Uterus (tissue), 4 donors: ENCODE results near the gene GRK5. TPM values are rescaled to one million over a fixed set of nuclear protein-coding genes. Genes with fewer than 3 reads are reported as not detected.

Experiments
- DNase-seq, 2 donors: peaks; one replicate each; pipeline ENCODE4 v3.0.0-alpha.2; 2019 to 2020
- H3K27ac ChIP-seq, 2 donors: fragments of 200-600 bp; sonication (generic); 1 replicate in 1 of 2; 2 replicates in 1 of 2; pipeline ENCODE4 v1.5.1; 2016 to 2018
- H3K27me3 ChIP-seq, 2 donors: fragments of 200-600 bp; sonication (generic); one replicate each; pipeline ENCODE4 v1.5.1; 2018 to 2019; ENCODE audit warnings: control low read depth in 1 of 2
- H3K36me3 ChIP-seq, 2 donors: fragments of 200-600 bp; sonication (generic); one replicate each; pipeline ENCODE4 v1.5.1; 2019; ENCODE audit warnings: control low read depth in 1 of 2
- H3K4me1 ChIP-seq, 2 donors: fragments of 200-600 bp; sonication (generic); one replicate each; pipeline ENCODE4 v1.5.1; 2018 to 2019; ENCODE audit warnings: control low read depth in 1 of 2
- H3K4me3 ChIP-seq, 2 donors: fragments of 200-600 bp; sonication (generic); 1 replicate in 1 of 2; 2 replicates in 1 of 2; pipeline ENCODE4 v1.5.1; 2018 to 2019; ENCODE audit warnings: mild to moderate bottlenecking in 1 of 2
- H3K9me3 ChIP-seq, 2 donors: fragments of 200-600 bp; sonication (generic); one replicate each; pipeline ENCODE4 v1.5.1; 2019; ENCODE audit warnings: control low read depth in 1 of 2
- CTCF ChIP-seq, 4 experiments: fragments of 200-600 bp in 2 of 4; fragments of 450-650 bp in 2 of 4; sonication (generic) in 2 of 4; IDR thresholded peaks; one replicate each; pipeline ENCODE4 v1.5.1; 2016 to 2019; ENCODE audit warnings: antibody characterized with exemption in 4 of 4, mild to moderate bottlenecking in 2 of 4, moderate library complexity in 1 of 4
- POLR2A ChIP-seq, 2 donors: fragments of 450-650 bp; IDR thresholded peaks; one replicate each; pipeline ENCODE4 v1.6.1; 2016; ENCODE audit warnings: antibody characterized with exemption in 2 of 2, mild to moderate bottlenecking in 1 of 2, moderate library complexity in 1 of 2
- intact Hi-C: fragments of 100-400 bp; cut with DNase I; formaldehyde crosslinking; loops from one replicate; pipeline ENCODE4 v1.15.1; 2023; ENCODE audit warnings: low total_unique reads
- total RNA-seq, 4 donors: library from RNA; depleted of rRNA in 3 of 4; stranded (reverse); fragments of >200 nt in 3 of 4; gene quantifications; one replicate each; pipeline versions ENCODE4 v1.1.0 to v1.2.4, GENCODE V29; 2014 to 2023
- donor health status: DM: yes; HTN: yes; CAD: no.

GRK5 gene
- total RNA-seq, 4 donors from 2014 or later, result 11.6 to 34.6 (median 14.1) TPM

DNA sequence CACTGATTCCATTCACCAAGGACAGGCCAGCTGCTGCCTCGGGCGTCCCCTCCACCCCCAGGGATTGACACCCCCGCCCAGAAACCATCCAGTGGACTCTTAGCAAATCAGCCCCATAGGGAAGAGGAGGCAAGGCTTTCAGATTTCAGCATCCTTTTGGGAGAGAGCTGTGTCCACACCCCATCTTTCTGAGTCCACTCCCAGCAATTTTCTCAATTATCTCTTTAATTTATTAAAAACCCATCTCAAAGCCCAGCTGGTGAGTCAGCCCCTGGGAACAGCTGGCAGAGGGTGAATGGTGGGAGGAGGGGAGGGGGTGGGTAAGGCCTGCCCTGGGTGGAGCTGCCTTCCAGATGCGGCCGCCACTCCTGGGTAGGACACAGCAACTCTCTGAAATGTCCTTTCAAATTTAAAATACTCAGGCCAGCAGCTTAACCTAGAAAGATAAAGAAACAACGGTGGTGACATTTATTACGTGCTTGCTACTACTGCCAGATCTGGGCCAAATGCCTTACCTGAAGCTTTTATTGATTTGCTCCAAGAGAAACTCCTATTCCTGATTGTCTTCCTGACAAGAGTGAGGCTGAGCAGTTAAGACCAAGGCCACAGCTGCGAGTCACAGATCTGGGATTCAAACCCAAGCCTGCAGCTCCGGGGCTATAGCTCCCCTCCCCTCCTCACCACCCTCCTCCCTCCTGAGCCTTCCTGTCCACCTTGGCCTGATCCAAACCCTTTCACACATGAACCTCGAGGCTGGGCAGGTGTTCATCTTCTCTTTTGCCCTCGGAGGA, 214.7 kb downstream of the GRK5 start:
- Histone ChIP-seq H3K27me3 (no peaks in the 10 kb centered on the region), H3K4me1 (no peaks in the 10 kb centered on the region), H3K4me3 (no peak overlapping the region), H3K9me3 (no peaks in the 10 kb centered on the region), H3K27ac (no peak overlapping the region), H3K36me3 (no peaks in the 10 kb centered on the region)
- TF ChIP-seq POLR2A (IDR thresholded peaks at IDR 0.05), result no peak
- no peak for TF ChIP-seq CTCF (IDR thresholded peaks at IDR 0.05)
- intact Hi-C loops, result no loop called here
- no peak for DNase-seq

GRCh38 chr10:119422682-119423509, 215.5 kb downstream of the GRK5 start:
- intact Hi-C loops, result no loop called here
- no peaks in the 10 kb centered on the region for H3K27me3 ChIP-seq
- no peaks in the 10 kb centered on the region for H3K36me3 ChIP-seq
- no peaks in the 10 kb centered on the region for H3K4me1 ChIP-seq
- H3K4me3 ChIP-seq, result no peak overlapping the region
- no peak overlapping the region for H3K27ac ChIP-seq
- no peaks in the 10 kb centered on the region for H3K9me3 ChIP-seq
- TF ChIP-seq CTCF (IDR thresholded peaks at IDR 0.05) (no peak), POLR2A (IDR thresholded peaks at IDR 0.05) (no peak)
- no peak for DNase-seq

GRCh38 chr10:119423510-119424257, 216.3 kb downstream of the GRK5 start:
- H3K27ac ChIP-seq, result no peak overlapping the region
- no peaks in the 10 kb centered on the region for H3K36me3 ChIP-seq
- TF ChIP-seq CTCF (IDR thresholded peaks at IDR 0.05) (no peak), POLR2A (IDR thresholded peaks at IDR 0.05) (no peak)
- H3K9me3 ChIP-seq, result no peaks in the 10 kb centered on the region
- no peak overlapping the region for H3K4me3 ChIP-seq
- H3K4me1 ChIP-seq, result no peaks in the 10 kb centered on the region
- DNase-seq, result no peak
- intact Hi-C loops, result no loop called here
- no peaks in the 10 kb centered on the region for H3K27me3 ChIP-seq

DNA sequence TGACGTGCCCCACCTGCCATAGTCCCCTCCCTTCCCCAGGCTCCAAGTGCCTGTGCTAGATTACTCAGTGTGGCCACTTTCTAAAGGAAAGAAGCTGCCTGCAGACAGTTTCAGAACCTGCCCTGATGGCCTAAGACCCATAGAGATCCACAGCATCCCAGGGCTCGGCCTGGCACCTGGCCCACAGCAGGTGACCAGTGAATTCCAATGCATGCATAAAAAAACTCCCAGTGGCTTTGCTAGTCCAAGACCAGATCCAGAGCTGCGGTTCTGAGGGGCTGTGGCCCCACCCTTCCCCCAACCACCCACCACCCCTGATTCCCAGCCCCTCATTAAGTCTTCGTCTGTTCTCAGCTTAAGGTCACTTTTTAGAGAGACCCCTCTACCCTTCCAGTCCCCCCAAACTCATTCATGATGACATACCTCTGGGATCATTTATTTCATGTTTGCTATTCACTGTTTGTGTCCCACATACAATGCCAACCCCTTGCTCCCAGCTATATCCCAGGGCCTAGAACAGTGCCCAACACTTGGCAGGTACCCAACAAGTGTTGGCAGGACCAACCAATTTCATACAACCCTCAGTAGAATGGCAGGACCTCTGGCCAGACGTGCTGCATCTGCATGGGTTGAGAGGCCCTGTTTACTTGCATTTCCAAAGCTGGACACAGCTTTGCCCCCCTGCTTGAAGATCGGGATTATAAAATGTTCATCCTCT, 217.0 kb downstream of the GRK5 start:
- Histone ChIP-seq H3K27me3 (no peaks in the 10 kb centered on the region), H3K27ac (no peak overlapping the region), H3K9me3 (no peaks in the 10 kb centered on the region), H3K36me3 (no peaks in the 10 kb centered on the region), H3K4me3 (no peak overlapping the region), H3K4me1 (no peaks in the 10 kb centered on the region)
- TF ChIP-seq POLR2A (IDR thresholded peaks at IDR 0.05) (no peak), CTCF (IDR thresholded peaks at IDR 0.05) (no peak)
- DNase-seq, result no peak
- intact Hi-C loops, result no loop called here
